ENCODE data around the gene OR1N2. TPM values are rescaled to one million over a fixed set of nuclear protein-coding genes. Genes with fewer than 3 reads are reported as not detected.
"Not testable (repeated sequence)": the region's sequence is repeated elsewhere in the genome, so short reads cannot be mapped to it uniquely, and the experiment has no call there.

The OR1N2 gene
- total RNA-seq, 1 donor from 2014 or later, result not detected

DNA sequence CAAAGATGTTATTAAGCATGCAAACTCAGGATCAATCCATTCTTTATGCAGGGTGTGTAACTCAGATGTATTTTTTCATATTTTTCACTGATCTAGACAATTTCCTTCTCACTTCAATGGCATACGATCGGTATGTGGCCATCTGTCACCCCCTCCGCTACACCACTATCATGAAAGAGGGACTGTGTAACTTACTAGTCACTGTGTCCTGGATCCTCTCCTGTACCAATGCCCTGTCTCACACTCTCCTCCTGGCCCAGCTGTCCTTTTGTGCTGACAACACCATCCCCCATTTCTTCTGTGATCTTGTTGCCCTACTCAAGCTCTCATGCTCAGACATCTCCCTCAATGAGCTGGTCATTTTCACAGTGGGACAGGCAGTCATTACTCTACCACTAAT lies 33.5 kb upstream of the OR1N2 start:
- Mint-ChIP-seq H3K27ac (ENCODE audit: unreplicated experiment) (no peak overlapping the region), H3K27me3 (ENCODE audit: low read depth) (peaks cover 11% of the 10 kb centered on the region), H3K4me3 (no peak overlapping the region), H3K9me3 (peaks cover 11% of the 10 kb centered on the region), H3K36me3 (ENCODE audit: low read depth) (no peaks in the 10 kb centered on the region), H3K4me1 (no peaks in the 10 kb centered on the region)
- TF ChIP-seq, protein P1, sequence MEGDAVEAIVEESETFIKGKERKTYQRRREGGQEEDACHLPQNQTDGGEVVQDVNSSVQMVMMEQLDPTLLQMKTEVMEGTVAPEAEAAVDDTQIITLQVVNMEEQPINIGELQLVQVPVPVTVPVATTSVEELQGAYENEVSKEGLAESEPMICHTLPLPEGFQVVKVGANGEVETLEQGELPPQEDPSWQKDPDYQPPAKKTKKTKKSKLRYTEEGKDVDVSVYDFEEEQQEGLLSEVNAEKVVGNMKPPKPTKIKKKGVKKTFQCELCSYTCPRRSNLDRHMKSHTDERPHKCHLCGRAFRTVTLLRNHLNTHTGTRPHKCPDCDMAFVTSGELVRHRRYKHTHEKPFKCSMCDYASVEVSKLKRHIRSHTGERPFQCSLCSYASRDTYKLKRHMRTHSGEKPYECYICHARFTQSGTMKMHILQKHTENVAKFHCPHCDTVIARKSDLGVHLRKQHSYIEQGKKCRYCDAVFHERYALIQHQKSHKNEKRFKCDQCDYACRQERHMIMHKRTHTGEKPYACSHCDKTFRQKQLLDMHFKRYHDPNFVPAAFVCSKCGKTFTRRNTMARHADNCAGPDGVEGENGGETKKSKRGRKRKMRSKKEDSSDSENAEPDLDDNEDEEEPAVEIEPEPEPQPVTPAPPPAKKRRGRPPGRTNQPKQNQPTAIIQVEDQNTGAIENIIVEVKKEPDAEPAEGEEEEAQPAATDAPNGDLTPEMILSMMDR (conservative IDR thresholded peaks at IDR 0.05), result no peak
- DNase-seq (ENCODE audit: low read depth, low spot score), result no peak

DNA sequence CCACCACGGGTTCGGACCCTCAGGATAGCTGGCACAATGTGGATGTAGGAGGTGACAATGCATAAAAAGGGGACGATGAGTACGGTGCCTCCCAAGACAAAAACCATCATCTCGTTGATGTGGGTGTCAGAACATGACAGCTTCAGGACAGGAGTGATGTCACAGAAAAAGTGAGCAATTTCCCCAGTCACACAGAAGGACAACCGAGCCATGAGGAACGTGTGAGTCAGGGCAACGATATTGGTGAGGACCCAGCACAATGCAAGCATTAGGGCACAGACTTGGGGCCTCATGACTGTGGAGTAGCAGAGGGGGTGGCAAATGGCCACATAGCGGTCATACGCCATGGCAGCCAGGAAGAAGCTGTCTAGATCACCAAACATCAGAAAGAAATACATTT lies 26.3 kb upstream of the OR1N2 start:
- H3K36me3 Mint-ChIP-seq (ENCODE audit: low read depth), result no peaks in the 10 kb centered on the region
- TF ChIP-seq, protein P1 (conservative IDR thresholded peaks at IDR 0.05), result no peak
- no peaks in the 10 kb centered on the region for H3K4me1 Mint-ChIP-seq
- no peak overlapping the region for H3K27ac Mint-ChIP-seq (ENCODE audit: unreplicated experiment)
- H3K9me3 Mint-ChIP-seq, result peaks cover 26% of the 10 kb centered on the region
- DNase-seq (ENCODE audit: low read depth, low spot score), result no peak
- H3K27me3 Mint-ChIP-seq (ENCODE audit: low read depth), result peaks cover 17% of the 10 kb centered on the region
- H3K4me3 Mint-ChIP-seq, result no peak overlapping the region

DNA sequence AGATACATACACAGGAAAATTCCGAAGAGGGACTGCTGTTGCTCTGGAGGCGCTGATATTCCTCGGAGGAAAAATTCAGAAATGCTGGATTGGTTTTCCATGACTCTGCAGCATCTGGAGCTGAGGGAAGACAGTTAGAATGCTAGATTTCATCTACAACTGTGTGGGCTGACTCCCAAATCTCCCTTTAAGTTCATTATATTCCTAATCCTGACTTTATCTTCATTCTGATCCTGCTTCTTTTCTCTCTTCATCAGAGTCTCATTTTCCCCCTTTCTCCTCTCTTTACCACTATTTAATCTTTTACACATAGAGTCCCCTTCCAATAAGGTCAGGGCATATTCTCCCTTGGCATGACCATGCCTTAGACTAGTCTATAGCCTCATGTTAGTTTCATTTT lies 25.7 kb upstream of the OR1N2 start, which contains the start of gene OR1N1:
TSS of gene OR1N1 (minus strand) at position 101 of the 400 bp plus-strand sequence. CDS start at position 101, 0 bp downstream.
- H3K27me3 Mint-ChIP-seq (ENCODE audit: low read depth), result peaks cover 18% of the 10 kb centered on the region
- H3K36me3 Mint-ChIP-seq (ENCODE audit: low read depth), result no peaks in the 10 kb centered on the region

DNA sequence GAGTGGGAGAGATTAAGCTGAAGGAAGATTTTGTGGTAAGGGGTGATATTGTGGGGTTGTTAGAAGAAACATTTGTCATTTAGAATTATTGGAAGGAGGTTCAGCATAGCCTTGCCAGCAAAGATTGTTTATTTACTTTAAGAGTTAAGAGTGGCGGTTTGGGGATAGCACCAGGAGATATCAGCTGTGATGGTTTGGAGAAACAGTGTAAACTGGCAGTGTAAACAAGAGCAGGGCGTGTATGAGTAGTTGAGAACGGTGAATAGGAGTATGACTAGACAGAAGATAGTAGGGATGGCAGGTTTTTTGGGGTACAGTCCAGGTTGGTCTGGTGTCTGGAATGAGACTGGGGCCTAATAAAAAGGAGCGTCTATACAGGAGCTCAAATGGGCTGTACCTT lies 21.8 kb upstream of the OR1N2 start:
- H3K27me3 Mint-ChIP-seq (ENCODE audit: low read depth), result peaks cover 43% of the 10 kb centered on the region
- not testable (repeated sequence) for H3K4me1 Mint-ChIP-seq; H3K4me3 Mint-ChIP-seq; H3K36me3 Mint-ChIP-seq (ENCODE audit: low read depth); DNase-seq (ENCODE audit: low read depth, low spot score)
- peak overlapping the region; percentile 28 for H3K27ac Mint-ChIP-seq (ENCODE audit: unreplicated experiment)
- H3K9me3 Mint-ChIP-seq, result peaks cover 26% of the 10 kb centered on the region

More for the DNA sequence above, 25.7 kb upstream of the OR1N2 start, which contains the start of gene OR1N1:
- TF ChIP-seq, protein P1 (conservative IDR thresholded peaks at IDR 0.05), result no peak
- Mint-ChIP-seq H3K4me3 (no peak within 1 kb of the TSS), H3K4me1 (no peaks in the 10 kb centered on the region), H3K9me3 (peaks cover 26% of the 10 kb centered on the region), H3K27ac (ENCODE audit: unreplicated experiment) (no peak within 1 kb of the TSS)
- no peak for DNase-seq (ENCODE audit: low read depth, low spot score)

DNA sequence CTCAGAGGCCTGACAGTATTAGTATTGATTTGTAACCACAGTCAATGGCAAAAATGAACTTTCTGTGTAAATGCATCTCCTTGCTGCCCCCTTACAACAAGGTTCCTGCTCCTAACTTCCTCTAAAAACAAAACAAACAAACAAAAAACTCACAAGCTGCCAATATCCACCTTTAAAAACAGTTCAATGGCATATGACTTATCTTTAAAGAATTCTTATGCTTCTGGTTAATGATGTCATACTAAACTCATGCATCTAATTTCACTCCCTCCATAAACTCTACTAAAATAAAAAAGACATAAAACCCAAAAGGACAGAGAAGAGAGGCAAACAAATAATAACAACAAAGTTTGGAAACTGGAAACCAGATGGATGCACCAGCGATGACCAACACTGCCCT lies 16.8 kb upstream of the OR1N2 start:
- Mint-ChIP-seq H3K4me1 (no peaks in the 10 kb centered on the region), H3K27me3 (ENCODE audit: low read depth) (peaks cover 36% of the 10 kb centered on the region), H3K4me3 (no peak overlapping the region), H3K9me3 (peaks cover 22% of the 10 kb centered on the region), H3K27ac (ENCODE audit: unreplicated experiment) (no peak overlapping the region), H3K36me3 (ENCODE audit: low read depth) (peaks cover 3% of the 10 kb centered on the region)
- TF ChIP-seq, protein P1 (conservative IDR thresholded peaks at IDR 0.05), result no peak
- no peak for DNase-seq (ENCODE audit: low read depth, low spot score)

DNA sequence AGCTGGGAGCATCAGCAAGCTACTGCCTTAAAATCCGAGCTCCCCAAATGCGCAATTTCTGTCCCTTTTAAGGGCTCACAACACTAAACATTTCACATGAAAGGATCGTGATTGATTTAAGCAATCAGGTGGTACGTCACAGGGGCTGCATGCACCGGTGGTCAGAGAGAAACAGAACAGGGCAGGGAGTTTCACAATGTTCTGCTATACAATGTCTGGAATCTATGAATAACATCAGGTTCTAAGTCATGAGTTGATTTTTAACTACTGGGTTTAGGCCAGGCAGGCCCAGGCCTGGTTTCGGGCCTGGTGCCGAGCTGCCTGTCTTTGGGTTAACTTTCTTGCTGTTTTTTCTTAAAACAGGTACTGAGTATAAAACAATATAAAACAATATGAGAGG lies 15.8 kb upstream of the OR1N2 start:
- H3K9me3 Mint-ChIP-seq, result peaks cover 22% of the 10 kb centered on the region
- H3K27me3 Mint-ChIP-seq (ENCODE audit: low read depth), result peaks cover 38% of the 10 kb centered on the region
- H3K4me1 Mint-ChIP-seq; DNase-seq (ENCODE audit: low read depth, low spot score); H3K27ac Mint-ChIP-seq (ENCODE audit: unreplicated experiment); H3K36me3 Mint-ChIP-seq (ENCODE audit: low read depth); H3K4me3 Mint-ChIP-seq: not testable (repeated sequence)

DNA sequence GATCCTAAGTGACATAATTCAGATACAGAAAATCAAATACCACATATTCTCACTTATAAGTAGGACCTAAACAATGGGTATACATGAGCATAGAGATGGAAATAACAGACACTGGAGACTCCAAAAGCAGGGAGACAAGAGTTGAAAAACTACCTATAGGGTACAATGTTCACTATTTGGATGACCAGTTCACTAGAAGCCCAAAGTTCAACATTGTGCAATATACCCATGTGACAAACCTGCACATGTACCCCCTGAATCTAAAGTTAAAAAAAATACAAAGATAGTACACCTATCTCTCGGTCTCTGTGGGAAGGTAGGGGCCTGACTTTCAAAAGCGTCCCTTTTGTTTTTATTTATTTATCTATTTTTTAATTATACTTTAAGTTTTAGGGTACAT lies 14.2 kb upstream of the OR1N2 start:
- peaks cover 25% of the 10 kb centered on the region for H3K27me3 Mint-ChIP-seq (ENCODE audit: low read depth)
- H3K4me3 Mint-ChIP-seq, result no peak overlapping the region
- H3K27ac Mint-ChIP-seq (ENCODE audit: unreplicated experiment), result no peak overlapping the region
- TF ChIP-seq, protein P1 (conservative IDR thresholded peaks at IDR 0.05), result no peak
- no peaks in the 10 kb centered on the region for H3K36me3 Mint-ChIP-seq (ENCODE audit: low read depth)
- DNase-seq (ENCODE audit: low read depth, low spot score), result no peak
- H3K4me1 Mint-ChIP-seq, result no peaks in the 10 kb centered on the region
- peaks cover 17% of the 10 kb centered on the region for H3K9me3 Mint-ChIP-seq
